ENCODE data around the gene LIPK.

- TF ChIP-seq, protein P1, sequence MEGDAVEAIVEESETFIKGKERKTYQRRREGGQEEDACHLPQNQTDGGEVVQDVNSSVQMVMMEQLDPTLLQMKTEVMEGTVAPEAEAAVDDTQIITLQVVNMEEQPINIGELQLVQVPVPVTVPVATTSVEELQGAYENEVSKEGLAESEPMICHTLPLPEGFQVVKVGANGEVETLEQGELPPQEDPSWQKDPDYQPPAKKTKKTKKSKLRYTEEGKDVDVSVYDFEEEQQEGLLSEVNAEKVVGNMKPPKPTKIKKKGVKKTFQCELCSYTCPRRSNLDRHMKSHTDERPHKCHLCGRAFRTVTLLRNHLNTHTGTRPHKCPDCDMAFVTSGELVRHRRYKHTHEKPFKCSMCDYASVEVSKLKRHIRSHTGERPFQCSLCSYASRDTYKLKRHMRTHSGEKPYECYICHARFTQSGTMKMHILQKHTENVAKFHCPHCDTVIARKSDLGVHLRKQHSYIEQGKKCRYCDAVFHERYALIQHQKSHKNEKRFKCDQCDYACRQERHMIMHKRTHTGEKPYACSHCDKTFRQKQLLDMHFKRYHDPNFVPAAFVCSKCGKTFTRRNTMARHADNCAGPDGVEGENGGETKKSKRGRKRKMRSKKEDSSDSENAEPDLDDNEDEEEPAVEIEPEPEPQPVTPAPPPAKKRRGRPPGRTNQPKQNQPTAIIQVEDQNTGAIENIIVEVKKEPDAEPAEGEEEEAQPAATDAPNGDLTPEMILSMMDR (IDR thresholded peaks at IDR 0.05): no peak
- no peak for TF ChIP-seq POLR2A (IDR thresholded peaks at IDR 0.05)
These were observed 76.2 kb downstream of the LIPK start for GRCh38 chr10:88782222-88782621.
